Hematopoietic multipotent progenitor cell treated with erythropoietin and hydrocortisone succinate and interleukin-3 and kit ligand, for 8 days (in vitro differentiated cells): Measurements from ENCODE around the gene PAPOLB.

ENCODE experiments used
- DNase-seq: peaks from one replicate; pipeline ENCODE4 v3.0.0-alpha.2; 2015

Gene PAPOLB

DNA sequence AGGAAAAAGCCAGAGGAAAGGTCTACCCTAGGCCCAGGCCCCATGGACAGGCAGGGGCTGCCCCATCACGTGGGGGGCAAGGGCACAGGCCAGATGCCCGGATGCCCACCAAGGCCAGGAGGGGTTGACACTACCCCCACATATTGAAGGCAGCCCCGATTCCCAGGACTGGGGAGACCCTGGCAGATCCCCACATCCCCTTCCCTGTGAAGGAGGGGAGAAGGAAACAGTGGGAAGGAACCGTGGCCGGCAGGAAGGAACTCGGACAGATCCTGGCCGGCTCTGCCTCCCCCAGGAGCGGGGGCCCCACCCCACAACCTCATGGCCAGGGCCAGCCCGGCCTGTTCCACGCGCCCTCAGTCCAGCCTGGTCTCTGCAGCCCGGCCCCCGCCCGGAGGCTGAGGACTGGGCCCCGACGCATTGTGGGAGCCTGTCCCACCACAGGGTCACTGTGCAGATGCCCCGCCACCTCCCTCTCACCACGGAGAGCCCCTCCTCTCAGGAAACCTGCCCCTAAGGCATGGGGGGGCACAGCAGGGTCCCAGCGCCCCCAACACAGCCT lies 41.3 kb downstream of the PAPOLB start:
- no peak for DNase-seq

GRCh38 chr7:4819560-4820404 lies 42.0 kb downstream of the PAPOLB start:
- DNase-seq: no peak

DNA sequence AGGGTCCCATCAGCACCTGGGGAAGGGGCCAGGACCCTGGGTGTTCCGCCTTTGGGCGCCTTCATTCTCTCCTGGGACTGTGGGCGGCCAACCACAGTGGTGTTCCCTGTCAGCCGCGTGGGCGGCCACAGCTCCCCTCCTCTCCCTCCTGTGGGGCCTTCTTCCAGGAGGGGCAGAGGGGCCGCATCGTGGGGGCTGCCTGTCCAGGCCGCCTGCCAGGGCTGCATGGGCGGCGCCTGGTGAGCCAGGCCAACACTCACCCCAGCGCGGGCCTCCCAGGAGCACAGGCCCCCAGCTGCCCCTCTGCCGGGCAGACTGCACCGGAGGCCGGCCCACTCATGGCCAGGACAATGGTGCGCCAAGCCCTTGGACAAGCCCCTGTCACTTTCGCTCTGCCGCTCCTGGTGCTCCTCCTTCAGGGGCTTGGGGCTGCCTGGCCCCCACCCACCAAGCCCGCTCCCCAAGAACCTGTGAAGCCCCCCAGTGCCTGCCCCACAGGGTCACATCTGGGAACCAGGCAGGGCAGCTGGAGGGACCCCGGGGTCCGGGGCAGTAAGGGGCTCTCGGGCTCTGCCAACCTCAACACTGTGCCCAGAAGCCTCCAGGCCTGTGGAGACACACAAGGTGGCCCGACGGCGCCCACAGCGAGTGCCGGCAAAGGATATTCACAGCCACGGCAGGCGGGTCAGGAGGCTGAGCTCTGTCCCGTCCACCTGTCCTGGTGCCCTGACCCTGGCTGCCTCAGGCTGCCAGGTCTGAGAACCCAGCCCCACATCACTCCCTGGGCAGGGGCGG lies 43.6 kb downstream of the PAPOLB start:
- no peak for DNase-seq

GRCh38 chr7:4817178-4817901 lies 44.5 kb downstream of the PAPOLB start:
- DNase-seq: no peak

DNA sequence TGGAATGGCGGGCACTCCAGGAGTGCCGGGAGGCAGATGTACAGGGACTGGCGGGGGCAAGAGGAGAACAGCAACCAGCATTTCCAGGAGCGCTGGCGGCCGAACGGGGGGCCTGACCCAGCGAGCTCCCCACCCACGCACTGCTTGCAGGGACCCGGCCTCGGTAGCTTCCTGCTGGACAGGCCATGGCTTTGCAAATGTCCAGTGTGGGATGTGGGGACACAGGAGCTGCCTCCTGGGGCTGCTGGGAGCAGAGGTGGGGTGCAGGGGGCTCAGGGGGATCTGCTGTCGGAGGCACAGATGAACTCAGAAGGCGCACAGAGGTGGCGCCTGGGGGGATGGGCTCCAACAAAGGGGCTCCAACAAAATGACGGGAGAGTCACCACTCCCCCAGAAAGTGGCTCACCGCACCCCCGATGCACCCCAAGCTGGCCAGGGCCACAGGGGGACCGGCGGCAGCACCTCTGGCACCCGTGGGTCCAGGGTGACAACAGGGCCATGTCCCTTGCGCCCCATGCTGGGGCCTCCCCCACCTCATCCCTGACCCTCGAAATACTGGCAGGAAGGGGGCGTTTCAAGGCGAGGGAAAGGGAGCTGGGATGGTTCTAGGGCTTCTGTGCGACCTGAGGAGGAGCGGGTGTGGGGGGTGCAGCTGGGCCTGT lies 45.3 kb downstream of the PAPOLB start:
- no peak for DNase-seq

DNA sequence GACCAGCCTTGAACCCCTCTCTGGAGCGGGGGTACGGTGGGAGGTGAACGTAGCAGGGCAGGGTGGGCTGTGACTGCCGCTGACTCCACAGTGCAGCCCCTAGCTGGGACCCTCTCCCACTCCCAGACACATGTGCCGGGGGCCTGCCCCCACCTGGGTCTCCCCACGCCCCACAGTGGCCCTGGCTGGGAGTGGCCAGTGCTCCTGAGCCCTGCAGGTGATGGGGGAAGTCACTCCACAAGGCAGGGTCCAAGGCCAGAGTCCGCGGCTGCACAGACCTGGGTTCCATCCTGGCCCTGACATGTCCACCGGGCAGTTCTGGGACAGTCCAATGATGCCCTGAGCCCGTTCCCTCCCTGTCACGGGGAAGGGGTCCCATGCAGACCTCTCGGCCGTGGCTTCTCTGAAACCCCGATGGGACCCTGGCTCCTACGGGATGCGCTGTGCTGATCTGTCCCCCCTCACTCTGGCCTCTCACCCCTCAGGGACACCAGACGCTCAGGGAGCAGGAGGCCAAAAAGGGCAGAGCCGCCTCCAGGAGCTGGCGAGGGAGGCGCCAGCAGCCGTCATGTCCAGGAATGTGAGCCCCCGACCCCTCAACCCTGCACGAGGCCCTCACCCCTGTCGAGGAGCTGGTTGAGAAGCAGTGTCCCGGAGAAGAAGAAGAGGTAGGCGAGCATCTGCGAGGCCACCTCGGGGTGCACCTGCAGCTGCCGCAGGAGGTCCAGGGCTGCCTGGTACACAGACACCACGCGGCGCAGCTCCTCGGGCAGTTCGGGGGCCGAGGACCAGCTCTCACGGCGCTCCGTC lies 46.0 kb downstream of the PAPOLB start:
- no peak for DNase-seq

GRCh38 chr7:4815121-4815520 lies 46.7 kb downstream of the PAPOLB start:
- DNase-seq: no peak

DNA sequence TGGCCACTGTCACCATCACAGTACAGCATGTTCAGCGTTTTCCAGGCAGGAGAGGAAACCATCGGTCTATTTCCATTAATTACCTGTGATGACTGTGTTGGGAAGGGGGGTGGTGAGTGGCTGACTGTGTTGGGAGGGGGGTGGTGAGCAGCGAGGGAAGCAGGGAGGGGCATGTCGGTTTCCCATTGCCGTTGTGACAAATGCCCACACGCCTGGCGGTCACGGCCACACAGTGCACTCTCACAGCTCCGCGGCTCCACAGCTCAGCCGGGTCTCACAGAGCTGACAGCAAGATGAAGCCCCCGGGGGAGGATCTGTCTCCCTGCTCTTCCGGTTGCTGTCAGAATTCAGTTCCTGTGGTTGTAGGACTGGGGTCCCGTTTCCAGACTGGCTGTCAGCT lies 47.4 kb downstream of the PAPOLB start:
- no peak for DNase-seq

GRCh38 chr7:4809666-4810065 lies 52.2 kb downstream of the PAPOLB start:
- no peak for DNase-seq

DNA sequence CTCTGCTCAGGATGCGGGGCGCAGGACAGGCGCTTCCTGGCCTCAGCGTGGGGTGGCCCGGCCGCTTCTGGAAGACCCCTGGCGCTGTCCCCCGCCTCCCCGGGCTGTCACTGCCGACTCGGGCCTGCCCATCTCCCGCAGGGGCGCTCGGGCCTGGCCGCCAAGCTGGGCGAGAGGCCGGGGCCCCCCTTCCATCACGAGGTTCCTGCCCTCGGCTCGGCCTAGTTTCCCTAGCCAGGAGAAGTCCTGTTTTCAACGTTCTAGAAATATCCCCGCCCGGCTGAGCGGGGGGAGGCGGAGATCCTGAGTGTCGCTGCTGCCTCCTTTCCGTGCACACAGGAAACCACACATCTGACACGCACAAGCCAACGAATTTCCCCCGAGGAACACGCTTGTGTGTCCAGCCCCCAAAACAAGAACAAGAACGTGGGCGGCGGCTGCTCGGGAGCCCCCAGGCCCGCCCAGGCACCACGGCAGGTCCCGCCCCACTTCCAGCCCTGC lies 52.7 kb downstream of the PAPOLB start:
- DNase-seq: no peak

GRCh38 chr7:4808565-4808964 lies 53.3 kb downstream of the PAPOLB start:
- DNase-seq: no peak

- no peak for DNase-seq
These were observed 53.8 kb downstream of the PAPOLB start for GRCh38 chr7:4808026-4808425.
